Esophagus muscularis mucosa (tissue), 4 donors: ENCODE data around the gene PLPPR1.

Source experiments
- CTCF ChIP-seq, 3 experiments: fragments of 200-600 bp in 2 of 3; fragments of 450-650 bp in 1 of 3; sonication (generic) in 2 of 3; IDR thresholded peaks; one replicate each; pipeline ENCODE4 v1.5.1; 2017 to 2019; ENCODE audit warnings: antibody characterized with exemption in 3 of 3, mild to moderate bottlenecking in 2 of 3, moderate library complexity in 1 of 3
- EP300 ChIP-seq: sonication (generic); formaldehyde crosslinking; IDR thresholded peaks from one replicate; pipeline ENCODE4 v1.6.1; 2017; ENCODE audit warnings: antibody characterized with exemption
- POLR2A ChIP-seq: fragments of 450-650 bp; IDR thresholded peaks from one replicate; pipeline ENCODE4 v1.6.1; 2017; ENCODE audit warnings: antibody characterized with exemption, moderate library complexity, mild to moderate bottlenecking, low read depth

DNA sequence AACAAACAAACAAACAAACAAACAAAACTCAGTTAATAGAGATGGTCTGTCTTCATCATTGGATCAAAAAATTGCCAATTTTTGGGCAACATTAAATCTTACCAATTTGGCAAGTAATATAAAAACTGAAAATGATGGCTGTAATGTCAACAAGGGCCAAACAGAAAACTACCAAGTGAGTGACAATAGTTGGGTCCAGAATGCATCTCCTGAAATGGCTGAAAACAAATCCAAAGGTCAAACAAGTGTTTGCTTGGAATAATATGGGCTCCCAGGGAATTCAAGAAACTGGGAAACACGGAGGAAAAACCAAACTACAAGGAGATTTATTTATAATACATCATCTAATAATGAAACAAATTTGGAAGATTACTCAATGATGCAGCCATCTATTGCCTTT is 331.2 kb downstream of the PLPPR1 start:
- no peak for TF ChIP-seq POLR2A
- TF ChIP-seq EP300 = no peak
- no peak for TF ChIP-seq CTCF (IDR thresholded peaks at IDR 0.05)
